LNCAP (cell line): ENCODE results near the gene APOC3.

ENCODE experiments used
- CTCF ChIP-seq: fragments of 450-650 bp; IDR thresholded peaks from 2 replicates; pipeline ENCODE4 v1.5.1; 2017; ENCODE audit warnings: mild to moderate bottlenecking

APOC3 gene

GRCh38 chr11:116840746-116841296, 11.1 kb downstream of the APOC3 start:
- no peak for TF ChIP-seq CTCF

GRCh38 chr11:116842117-116842516, 12.4 kb downstream of the APOC3 start:
- TF ChIP-seq CTCF = no peak

- TF ChIP-seq CTCF = no peak
Measured at GRCh38 chr11:116842909-116843308, 13.2 kb downstream of the APOC3 start.

GRCh38 chr11:116843661-116844060, 14.0 kb downstream of the APOC3 start:
- TF ChIP-seq CTCF = no peak

- no peak for TF ChIP-seq CTCF
Measured at GRCh38 chr11:116844722-116845121, 15.0 kb downstream of the APOC3 start.

- TF ChIP-seq CTCF = no peak
Measured at GRCh38 chr11:116847612-116848011, 17.9 kb downstream of the APOC3 start.

- no peak for TF ChIP-seq CTCF
Measured at GRCh38 chr11:116849060-116849459, 19.4 kb downstream of the APOC3 start.

GRCh38 chr11:116849486-116849885, 19.8 kb downstream of the APOC3 start:
- no peak for TF ChIP-seq CTCF
